ENCODE data around the gene ZMYND8.
"Not testable (repeated sequence)": the region's sequence is repeated elsewhere in the genome, so short reads cannot be mapped to it uniquely, and the experiment has no call there.

The ZMYND8 gene

GRCh38 chr20:47206962-47207641 lies 149.4 kb downstream of the ZMYND8 start:
- ATAC-seq: no peak
- no peak overlapping the region for H3K4me3 Mint-ChIP-seq
- H3K27me3 Mint-ChIP-seq: no peaks in the 10 kb centered on the region
- H3K4me1 Mint-ChIP-seq: no peaks in the 10 kb centered on the region
- no peaks in the 10 kb centered on the region for H3K9me3 Mint-ChIP-seq
- no peak overlapping the region for H3K27ac Mint-ChIP-seq
- no peak for DNase-seq

- H3K27ac Mint-ChIP-seq, ATAC-seq, H3K27me3 Mint-ChIP-seq, H3K9me3 Mint-ChIP-seq, DNase-seq, H3K4me3 Mint-ChIP-seq, H3K4me1 Mint-ChIP-seq: not testable (repeated sequence)
Measured at GRCh38 chr20:47206552-47206951, 149.9 kb downstream of the ZMYND8 start.

- peak; percentile 40 for ATAC-seq
Measured at GRCh38 chr20:47205577-47206123, 150.8 kb downstream of the ZMYND8 start.

GRCh38 chr20:47204850-47205122 lies 151.7 kb downstream of the ZMYND8 start:
- not testable (repeated sequence) for H3K4me3 Mint-ChIP-seq, H3K27me3 Mint-ChIP-seq, H3K27ac Mint-ChIP-seq, ATAC-seq, H3K9me3 Mint-ChIP-seq, H3K4me1 Mint-ChIP-seq, DNase-seq

More at GRCh38 chr20:47205577-47206123, 150.8 kb downstream of the ZMYND8 start:
- no peak for DNase-seq
- H3K27me3 Mint-ChIP-seq: no peaks in the 10 kb centered on the region
- H3K4me1 Mint-ChIP-seq: no peaks in the 10 kb centered on the region
- no peak overlapping the region for H3K4me3 Mint-ChIP-seq
- peak overlapping the region in 1 of 2 donors; percentile 59 for H3K27ac Mint-ChIP-seq
- no peaks in the 10 kb centered on the region for H3K9me3 Mint-ChIP-seq

GRCh38 chr20:47204008-47204849 lies 152.3 kb downstream of the ZMYND8 start:
- Mint-ChIP-seq H3K4me1 (no peaks in the 10 kb centered on the region), H3K27ac (peak overlapping the region; percentile 19 to 24), H3K27me3 (no peaks in the 10 kb centered on the region), H3K9me3 (no peaks in the 10 kb centered on the region), H3K4me3 (no peak overlapping the region)
- no peak for DNase-seq
- no peak for ATAC-seq

GRCh38 chr20:47202733-47203667 lies 153.5 kb downstream of the ZMYND8 start:
- H3K27me3 Mint-ChIP-seq: no peaks in the 10 kb centered on the region
- H3K4me1 Mint-ChIP-seq: peaks cover 9% of the 10 kb centered on the region
- ATAC-seq: no peak
- H3K9me3 Mint-ChIP-seq: no peaks in the 10 kb centered on the region
- no peak overlapping the region for H3K4me3 Mint-ChIP-seq
- DNase-seq: no peak
- no peak overlapping the region for H3K27ac Mint-ChIP-seq

- no peaks in the 10 kb centered on the region for H3K9me3 Mint-ChIP-seq
- H3K4me1 Mint-ChIP-seq: peaks cover 17% of the 10 kb centered on the region
- DNase-seq: no peak
- no peak overlapping the region for H3K27ac Mint-ChIP-seq
- H3K4me3 Mint-ChIP-seq: no peak overlapping the region
- H3K27me3 Mint-ChIP-seq: no peaks in the 10 kb centered on the region
- ATAC-seq: no peak
Measured at GRCh38 chr20:47201074-47201730, 155.3 kb downstream of the ZMYND8 start.

GRCh38 chr20:47198996-47199552 lies 157.4 kb downstream of the ZMYND8 start:
- Mint-ChIP-seq H3K27me3 (peaks cover 7% of the 10 kb centered on the region), H3K4me1 (peaks cover 23% of the 10 kb centered on the region), H3K9me3 (no peaks in the 10 kb centered on the region), H3K27ac (no peak overlapping the region), H3K4me3 (no peak overlapping the region)
- no peak for ATAC-seq
- DNase-seq: no peak

GRCh38 chr20:47198254-47198671 lies 158.2 kb downstream of the ZMYND8 start:
- H3K4me3 Mint-ChIP-seq: no peak overlapping the region
- H3K9me3 Mint-ChIP-seq: no peaks in the 10 kb centered on the region
- ATAC-seq (peak; percentile 88), DNase-seq (peak in 1 of 2 donors; percentile 50)
- H3K27ac Mint-ChIP-seq: no peak overlapping the region
- peaks cover 7% of the 10 kb centered on the region for H3K27me3 Mint-ChIP-seq
- H3K4me1 Mint-ChIP-seq: peaks cover 23% of the 10 kb centered on the region

- H3K27ac Mint-ChIP-seq: peak overlapping the region; percentile 74 to 82
- peak overlapping the region in 1 of 2 donors; percentile 59 for H3K4me3 Mint-ChIP-seq
- H3K4me1 Mint-ChIP-seq: peaks cover 23% of the 10 kb centered on the region
- peak; percentile 79 for ATAC-seq
- H3K27me3 Mint-ChIP-seq: peaks cover 7% of the 10 kb centered on the region
- peak; percentile 77 to 81 for DNase-seq
- no peaks in the 10 kb centered on the region for H3K9me3 Mint-ChIP-seq
Measured at GRCh38 chr20:47196091-47197081, 160.1 kb downstream of the ZMYND8 start.

GRCh38 chr20:47195573-47195972 lies 160.9 kb downstream of the ZMYND8 start:
- Mint-ChIP-seq H3K4me3 (no peak overlapping the region), H3K27ac (no peak overlapping the region), H3K4me1 (peaks cover 23% of the 10 kb centered on the region), H3K9me3 (no peaks in the 10 kb centered on the region), H3K27me3 (peaks cover 7% of the 10 kb centered on the region)
- ATAC-seq (no peak), DNase-seq (no peak)

GRCh38 chr20:47191956-47192355 lies 164.5 kb downstream of the ZMYND8 start:
- Mint-ChIP-seq H3K27ac (no peak overlapping the region), H3K27me3 (peaks cover 14% of the 10 kb centered on the region), H3K4me3 (no peak overlapping the region), H3K9me3 (no peaks in the 10 kb centered on the region), H3K4me1 (peaks cover 27% of the 10 kb centered on the region)
- no peak for DNase-seq
- ATAC-seq: no peak

GRCh38 chr20:47191074-47191673 lies 165.3 kb downstream of the ZMYND8 start:
- ATAC-seq (no peak), DNase-seq (no peak)
- H3K9me3 Mint-ChIP-seq: no peaks in the 10 kb centered on the region
- H3K4me3 Mint-ChIP-seq: no peak overlapping the region
- H3K4me1 Mint-ChIP-seq: peaks cover 20% of the 10 kb centered on the region
- no peak overlapping the region for H3K27ac Mint-ChIP-seq
- H3K27me3 Mint-ChIP-seq: peaks cover 15% of the 10 kb centered on the region
